Peyer's patch (tissue), 4 donors: ENCODE results near the gene LTA.

Source experiments
- POLR2A ChIP-seq, 2 donors: fragments of 450-650 bp; IDR thresholded peaks; one replicate each; pipeline ENCODE4 v1.5.1; 2017; ENCODE audit warnings: antibody characterized with exemption in 2 of 2, mild to moderate bottlenecking in 2 of 2, moderate library complexity in 2 of 2
- TF ChIP-seq, protein P1 (sequence below), 6 experiments: fragments of 450-650 bp in 4 of 6; fragments of 200-600 bp in 2 of 6; sonication (generic) in 1 of 6; IDR thresholded peaks; one replicate each; pipeline ENCODE4 v1.5.1; 2017 to 2019; ENCODE audit warnings: antibody characterized with exemption in 6 of 6, mild to moderate bottlenecking in 3 of 6, moderate library complexity in 1 of 6

GRCh38 chr6:31528821-31529328 is 43.2 kb upstream of the LTA start, which contains the start of gene MCCD1:
- TF ChIP-seq, protein P1, sequence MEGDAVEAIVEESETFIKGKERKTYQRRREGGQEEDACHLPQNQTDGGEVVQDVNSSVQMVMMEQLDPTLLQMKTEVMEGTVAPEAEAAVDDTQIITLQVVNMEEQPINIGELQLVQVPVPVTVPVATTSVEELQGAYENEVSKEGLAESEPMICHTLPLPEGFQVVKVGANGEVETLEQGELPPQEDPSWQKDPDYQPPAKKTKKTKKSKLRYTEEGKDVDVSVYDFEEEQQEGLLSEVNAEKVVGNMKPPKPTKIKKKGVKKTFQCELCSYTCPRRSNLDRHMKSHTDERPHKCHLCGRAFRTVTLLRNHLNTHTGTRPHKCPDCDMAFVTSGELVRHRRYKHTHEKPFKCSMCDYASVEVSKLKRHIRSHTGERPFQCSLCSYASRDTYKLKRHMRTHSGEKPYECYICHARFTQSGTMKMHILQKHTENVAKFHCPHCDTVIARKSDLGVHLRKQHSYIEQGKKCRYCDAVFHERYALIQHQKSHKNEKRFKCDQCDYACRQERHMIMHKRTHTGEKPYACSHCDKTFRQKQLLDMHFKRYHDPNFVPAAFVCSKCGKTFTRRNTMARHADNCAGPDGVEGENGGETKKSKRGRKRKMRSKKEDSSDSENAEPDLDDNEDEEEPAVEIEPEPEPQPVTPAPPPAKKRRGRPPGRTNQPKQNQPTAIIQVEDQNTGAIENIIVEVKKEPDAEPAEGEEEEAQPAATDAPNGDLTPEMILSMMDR (IDR thresholded peaks at IDR 0.05), result no peak
- no peak for TF ChIP-seq POLR2A (IDR thresholded peaks at IDR 0.05)
